Metanephros (tissue), 1 donor: ENCODE measurements around the gene PRKAB2. TPM values are rescaled to one million over a fixed set of nuclear protein-coding genes. Genes with fewer than 3 reads are reported as not detected.

Experiments used
- total RNA-seq: library from RNA; depleted of rRNA; stranded (reverse); fragments of >200 nt; gene quantifications from one replicate; pipeline ENCODE4 v1.2.3, GENCODE V29; 2014

The PRKAB2 gene
- total RNA-seq: 20.7 TPM

GRCh38 chr1:147172168-147173016 is at the start of gene PRKAB2:
Gene PRKAB2 (minus strand): TSS chr1:147172470. CDS start chr1:147172144, 326 bp downstream.

Other genes with a start within 250 kb of the PRKAB2 start
- gene NBPF12, start 234.1 kb downstream of the PRKAB2 start, total RNA-seq: 19.2 TPM
- 5.1 TPM for gene FMO5, start 52.9 kb upstream of the PRKAB2 start, total RNA-seq
- 29.2 TPM for gene CHD1L, start 70.2 kb upstream of the PRKAB2 start, total RNA-seq